GM23338 (cell line): ENCODE results near the gene FCN2. TPM values are rescaled to one million over a fixed set of nuclear protein-coding genes. Genes with fewer than 3 reads are reported as not detected.

ENCODE experiments used
- ATAC-seq: fragments of 200-7000 bp; cut with Tn5 transposase; 3 replicates; pipeline ENCODE4 v1.9.1; 2020
- DNase-seq: peaks from one replicate; pipeline ENCODE4 v3.0.0-alpha.2; 2015; ENCODE audit warnings: low spot score
- H2AFZ ChIP-seq: fragments of 200-600 bp; sonication (generic); 2 replicates; pipeline ENCODE4 v1.8.0; 2016; ENCODE audit warnings: antibody characterized with exemption, mild to moderate bottlenecking, moderate library complexity
- H3F3A ChIP-seq: fragments of 200-600 bp; sonication (generic); replicated peaks from 2 replicates; pipeline ENCODE4 v1.8.0; 2017; ENCODE audit warnings: antibody characterized with exemption, mixed run types, low read depth
- H3K27ac ChIP-seq: fragments of 200-600 bp; sonication (generic); 2 replicates; pipeline ENCODE4 v1.6.1; 2016; ENCODE audit warnings: low read depth
- H3K27me3 ChIP-seq: fragments of 200-600 bp; sonication (generic); 2 replicates; pipeline ENCODE4 v1.8.0; 2016; ENCODE audit warnings: mild to moderate bottlenecking, mixed run types, moderate library complexity; ENCODE audit not compliant: insufficient read depth
- H3K36me3 ChIP-seq: fragments of 200-600 bp; sonication (generic); 2 replicates; pipeline ENCODE4 v1.8.0; 2016; ENCODE audit warnings: mild to moderate bottlenecking; ENCODE audit not compliant: insufficient read depth
- H3K4me1 ChIP-seq: fragments of 200-600 bp; sonication (generic); 2 replicates; pipeline ENCODE4 v1.8.0; 2016; ENCODE audit warnings: mild to moderate bottlenecking, moderate library complexity; ENCODE audit not compliant: insufficient read depth
- H3K4me2 ChIP-seq: fragments of 200-600 bp; sonication (generic); 2 replicates; pipeline ENCODE4 v1.7.1; 2017; ENCODE audit warnings: mixed run types
- H3K4me3 ChIP-seq: fragments of 200-600 bp; sonication (generic); 2 replicates; pipeline ENCODE4 v1.6.1; 2016; ENCODE audit warnings: mixed run types
- H3K79me2 ChIP-seq: fragments of 200-600 bp; sonication (generic); replicated peaks from 2 replicates; pipeline ENCODE4 v1.8.0; 2017; ENCODE audit warnings: mild to moderate bottlenecking; ENCODE audit not compliant: insufficient read depth
- H3K9me2 ChIP-seq: fragments of 200-600 bp; sonication (generic); 2 replicates; pipeline ENCODE4 v1.8.0; 2017; ENCODE audit not compliant: insufficient read depth
- H4K20me1 ChIP-seq: fragments of 200-600 bp; sonication (generic); replicated peaks from 2 replicates; pipeline ENCODE4 v1.8.0; 2017; ENCODE audit warnings: mild to moderate bottlenecking; ENCODE audit not compliant: insufficient read depth
- H3K27ac Mint-ChIP-seq: 2 replicates; pipeline ENCODE4 v1.8.0; 2020; ENCODE audit warnings: inconsistent platforms, mild to moderate bottlenecking, moderate library complexity, mixed read lengths
- H3K27me3 Mint-ChIP-seq: 3 replicates; pipeline ENCODE4 v1.8.0; 2022; ENCODE audit warnings: low read depth, mild to moderate bottlenecking, moderate library complexity, mixed read lengths, inconsistent platforms; ENCODE audit not compliant: insufficient read depth, poor library complexity
- H3K36me3 Mint-ChIP-seq: 3 replicates; pipeline ENCODE4 v1.8.0; 2021; ENCODE audit warnings: low read depth, mild to moderate bottlenecking, inconsistent platforms, moderate library complexity, mixed read lengths
- H3K4me1 Mint-ChIP-seq: 3 replicates; pipeline ENCODE4 v1.8.0; 2020; ENCODE audit warnings: mild to moderate bottlenecking, inconsistent platforms, mixed read lengths
- H3K4me3 Mint-ChIP-seq: 3 replicates; pipeline ENCODE4 v1.8.0; 2021; ENCODE audit warnings: moderate library complexity, mild to moderate bottlenecking, inconsistent platforms, mixed read lengths
- H3K9me3 Mint-ChIP-seq: 3 replicates; pipeline ENCODE4 v1.8.0; 2020; ENCODE audit warnings: moderate library complexity, mild to moderate bottlenecking, inconsistent platforms, mixed read lengths
- CREB1 ChIP-seq: fragments of 250-450 bp; sonication (Bioruptor Pico); IDR thresholded peaks from 2 replicates; pipeline ENCODE4 v1.5.0; 2020; ENCODE audit warnings: low read depth, mild to moderate bottlenecking, moderate library complexity
- CTCF ChIP-seq, 2 experiments: fragments of 200-600 bp in 1 of 2; sonication (generic) in 1 of 2; conservative IDR thresholded peaks; 2 replicates each; pipeline versions ENCODE4 v1.5.1 to v1.6.1; 2016 to 2017; ENCODE audit warnings: antibody characterized with exemption in 2 of 2, low read depth in 2 of 2, mild to moderate bottlenecking in 2 of 2, moderate library complexity in 1 of 2
- EZH2 ChIP-seq: fragments of 200-600 bp; sonication (generic); IDR thresholded peaks from one replicate; pipeline ENCODE4 v1.8.0; 2017; ENCODE audit warnings: antibody characterized with exemption, mild to moderate bottlenecking, low read depth; ENCODE audit not compliant: unreplicated experiment
- EZH2phosphoT487 ChIP-seq: fragments of 200-600 bp; sonication (generic); IDR thresholded peaks from one replicate; pipeline ENCODE4 v1.8.1; 2018; ENCODE audit warnings: antibody characterized with exemption; ENCODE audit not compliant: unreplicated experiment
- JUNB ChIP-seq: IDR thresholded peaks from one replicate; pipeline ENCODE4 v1.6.1; 2016; ENCODE audit warnings: antibody characterized with exemption; ENCODE audit not compliant: unreplicated experiment
- NANOG ChIP-seq: IDR thresholded peaks from 2 replicates; pipeline ENCODE4 v1.6.1; 2016; ENCODE audit warnings: antibody characterized with exemption, borderline replicate concordance
- POLR2AphosphoS5 ChIP-seq: IDR thresholded peaks from 2 replicates; pipeline ENCODE4 v1.6.1; 2016; ENCODE audit warnings: antibody characterized with exemption, low read depth
- REST ChIP-seq: IDR thresholded peaks from one replicate; pipeline ENCODE4 v1.6.1; 2018; ENCODE audit warnings: antibody characterized with exemption; ENCODE audit not compliant: unreplicated experiment
- STAT1 ChIP-seq: IDR thresholded peaks from one replicate; pipeline ENCODE4 v1.6.1; 2016; ENCODE audit warnings: antibody characterized with exemption; ENCODE audit not compliant: unreplicated experiment
- ZNF114 ChIP-seq: fragments of 250-450 bp; sonication (Bioruptor Pico); IDR thresholded peaks from 2 replicates; pipeline ENCODE4 v1.5.0; 2020; ENCODE audit warnings: mild to moderate bottlenecking, moderate library complexity
- ZNF331 ChIP-seq: fragments of 250-450 bp; sonication (Bioruptor Pico); IDR thresholded peaks from 2 replicates; pipeline ENCODE4 v1.5.0; 2020; ENCODE audit warnings: low read depth, mild to moderate bottlenecking, moderate library complexity
- polyA plus RNA-seq: library from polyadenylated mRNA; unstranded; fragments of >200 nt; fragmentation: Nextera tagmentation; extraction: Ambion mirVana; gene quantifications from 2 replicates; pipeline ENCODE4 v1.2.1, GENCODE V29; 2016
- total RNA-seq: library from RNA; depleted of rRNA; stranded (reverse); fragments of >200 nt; shearing (Covaris generic); gene quantifications from 2 replicates; pipeline ENCODE4 v1.2.3, GENCODE V29; 2014
- TF ChIP-seq, protein P1 (sequence below): fragments of 250-450 bp; sonication (Bioruptor Pico); IDR thresholded peaks from 2 replicates; pipeline ENCODE4 v1.5.0; 2020; ENCODE audit warnings: mild to moderate bottlenecking, moderate library complexity
- TF ChIP-seq, protein P2 (sequence below): IDR thresholded peaks from 2 replicates; pipeline ENCODE4 v1.6.1; 2016; ENCODE audit warnings: antibody characterized with exemption

Gene FCN2
- total and polyA plus RNA-seq, 2 experiments from 2014 or later = not detected

- H3K4me2 ChIP-seq = no peak overlapping the region
- no peak overlapping the region for H3K27ac ChIP-seq
- H3K4me1 ChIP-seq = no peaks in the 10 kb centered on the region
- ATAC-seq = no peak
- H3K4me3 ChIP-seq = no peak overlapping the region
- DNase-seq = no peak
- no peaks in the 10 kb centered on the region for H3K9me3 Mint-ChIP-seq
- H3K27me3 Mint-ChIP-seq = peaks cover 16% of the 10 kb centered on the region
- H4K20me1 ChIP-seq = no peaks in the 10 kb centered on the region
- no peaks in the 10 kb centered on the region for H3K36me3 Mint-ChIP-seq
- no peaks in the 10 kb centered on the region for H3F3A ChIP-seq
- H3K79me2 ChIP-seq = no peaks in the 10 kb centered on the region
- no peak overlapping the region for H3K4me3 Mint-ChIP-seq
- H3K27ac Mint-ChIP-seq = no peak overlapping the region
- no peaks in the 10 kb centered on the region for H3K9me2 ChIP-seq
- H3K4me1 Mint-ChIP-seq = peaks cover 4% of the 10 kb centered on the region
- TF ChIP-seq ZNF331 (CRISPR knock-in tag) (no peak), NANOG (no peak), STAT1 (no peak), EZH2phosphoT487 (no peak), CREB1 (no peak), JUNB (no peak), POLR2AphosphoS5 (no peak), EZH2 (no peak), REST (no peak), CTCF (conservative IDR thresholded peaks at IDR 0.05; ENCODE audit: low read depth in 2 of 2) (no peak), ZNF114 (CRISPR knock-in tag) (no peak)
- TF ChIP-seq, protein P1, sequence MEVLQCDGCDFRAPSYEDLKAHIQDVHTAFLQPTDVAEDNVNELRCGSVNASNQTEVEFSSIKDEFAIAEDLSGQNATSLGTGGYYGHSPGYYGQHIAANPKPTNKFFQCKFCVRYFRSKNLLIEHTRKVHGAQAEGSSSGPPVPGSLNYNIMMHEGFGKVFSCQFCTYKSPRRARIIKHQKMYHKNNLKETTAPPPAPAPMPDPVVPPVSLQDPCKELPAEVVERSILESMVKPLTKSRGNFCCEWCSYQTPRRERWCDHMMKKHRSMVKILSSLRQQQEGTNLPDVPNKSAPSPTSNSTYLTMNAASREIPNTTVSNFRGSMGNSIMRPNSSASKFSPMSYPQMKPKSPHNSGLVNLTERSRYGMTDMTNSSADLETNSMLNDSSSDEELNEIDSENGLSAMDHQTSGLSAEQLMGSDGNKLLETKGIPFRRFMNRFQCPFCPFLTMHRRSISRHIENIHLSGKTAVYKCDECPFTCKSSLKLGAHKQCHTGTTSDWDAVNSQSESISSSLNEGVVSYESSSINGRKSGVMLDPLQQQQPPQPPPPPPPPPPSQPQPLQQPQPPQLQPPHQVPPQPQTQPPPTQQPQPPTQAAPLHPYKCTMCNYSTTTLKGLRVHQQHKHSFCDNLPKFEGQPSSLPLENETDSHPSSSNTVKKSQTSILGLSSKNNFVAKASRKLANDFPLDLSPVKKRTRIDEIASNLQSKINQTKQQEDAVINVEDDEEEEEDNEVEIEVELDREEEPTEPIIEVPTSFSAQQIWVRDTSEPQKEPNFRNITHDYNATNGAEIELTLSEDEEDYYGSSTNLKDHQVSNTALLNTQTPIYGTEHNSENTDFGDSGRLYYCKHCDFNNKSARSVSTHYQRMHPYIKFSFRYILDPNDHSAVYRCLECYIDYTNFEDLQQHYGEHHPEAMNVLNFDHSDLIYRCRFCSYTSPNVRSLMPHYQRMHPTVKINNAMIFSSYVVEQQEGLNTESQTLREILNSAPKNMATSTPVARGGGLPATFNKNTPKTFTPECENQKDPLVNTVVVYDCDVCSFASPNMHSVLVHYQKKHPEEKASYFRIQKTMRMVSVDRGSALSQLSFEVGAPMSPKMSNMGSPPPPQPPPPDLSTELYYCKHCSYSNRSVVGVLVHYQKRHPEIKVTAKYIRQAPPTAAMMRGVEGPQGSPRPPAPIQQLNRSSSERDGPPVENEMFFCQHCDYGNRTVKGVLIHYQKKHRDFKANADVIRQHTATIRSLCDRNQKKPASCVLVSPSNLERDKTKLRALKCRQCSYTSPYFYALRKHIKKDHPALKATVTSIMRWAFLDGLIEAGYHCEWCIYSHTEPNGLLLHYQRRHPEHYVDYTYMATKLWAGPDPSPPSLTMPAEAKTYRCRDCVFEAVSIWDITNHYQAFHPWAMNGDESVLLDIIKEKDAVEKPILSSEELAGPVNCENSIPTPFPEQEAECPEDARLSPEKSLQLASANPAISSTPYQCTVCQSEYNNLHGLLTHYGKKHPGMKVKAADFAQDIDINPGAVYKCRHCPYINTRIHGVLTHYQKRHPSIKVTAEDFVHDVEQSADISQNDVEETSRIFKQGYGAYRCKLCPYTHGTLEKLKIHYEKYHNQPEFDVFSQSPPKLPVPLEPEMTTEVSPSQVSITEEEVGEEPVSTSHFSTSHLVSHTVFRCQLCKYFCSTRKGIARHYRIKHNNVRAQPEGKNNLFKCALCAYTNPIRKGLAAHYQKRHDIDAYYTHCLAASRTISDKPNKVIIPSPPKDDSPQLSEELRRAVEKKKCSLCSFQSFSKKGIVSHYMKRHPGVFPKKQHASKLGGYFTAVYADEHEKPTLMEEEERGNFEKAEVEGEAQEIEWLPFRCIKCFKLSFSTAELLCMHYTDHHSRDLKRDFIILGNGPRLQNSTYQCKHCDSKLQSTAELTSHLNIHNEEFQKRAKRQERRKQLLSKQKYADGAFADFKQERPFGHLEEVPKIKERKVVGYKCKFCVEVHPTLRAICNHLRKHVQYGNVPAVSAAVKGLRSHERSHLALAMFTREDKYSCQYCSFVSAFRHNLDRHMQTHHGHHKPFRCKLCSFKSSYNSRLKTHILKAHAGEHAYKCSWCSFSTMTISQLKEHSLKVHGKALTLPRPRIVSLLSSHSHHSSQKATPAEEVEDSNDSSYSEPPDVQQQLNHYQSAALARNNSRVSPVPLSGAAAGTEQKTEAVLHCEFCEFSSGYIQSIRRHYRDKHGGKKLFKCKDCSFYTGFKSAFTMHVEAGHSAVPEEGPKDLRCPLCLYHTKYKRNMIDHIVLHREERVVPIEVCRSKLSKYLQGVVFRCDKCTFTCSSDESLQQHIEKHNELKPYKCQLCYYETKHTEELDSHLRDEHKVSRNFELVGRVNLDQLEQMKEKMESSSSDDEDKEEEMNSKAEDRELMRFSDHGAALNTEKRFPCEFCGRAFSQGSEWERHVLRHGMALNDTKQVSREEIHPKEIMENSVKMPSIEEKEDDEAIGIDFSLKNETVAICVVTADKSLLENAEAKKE (CRISPR knock-in tag) = no peak
- TF ChIP-seq, protein P2, sequence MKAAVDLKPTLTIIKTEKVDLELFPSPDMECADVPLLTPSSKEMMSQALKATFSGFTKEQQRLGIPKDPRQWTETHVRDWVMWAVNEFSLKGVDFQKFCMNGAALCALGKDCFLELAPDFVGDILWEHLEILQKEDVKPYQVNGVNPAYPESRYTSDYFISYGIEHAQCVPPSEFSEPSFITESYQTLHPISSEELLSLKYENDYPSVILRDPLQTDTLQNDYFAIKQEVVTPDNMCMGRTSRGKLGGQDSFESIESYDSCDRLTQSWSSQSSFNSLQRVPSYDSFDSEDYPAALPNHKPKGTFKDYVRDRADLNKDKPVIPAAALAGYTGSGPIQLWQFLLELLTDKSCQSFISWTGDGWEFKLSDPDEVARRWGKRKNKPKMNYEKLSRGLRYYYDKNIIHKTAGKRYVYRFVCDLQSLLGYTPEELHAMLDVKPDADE = no peak
- H3K36me3 ChIP-seq = no peaks in the 10 kb centered on the region
- no peaks in the 10 kb centered on the region for H3K27me3 ChIP-seq
- H2AFZ ChIP-seq = no peak overlapping the region
Observed at GRCh38 chr9:134935701-134936345, 55.2 kb downstream of the FCN2 start.
